Epithelial cell of umbilical artery (primary cell): ENCODE data around the gene PHLDB3. TPM values are rescaled to one million over a fixed set of nuclear protein-coding genes. Genes with fewer than 3 reads are reported as not detected.

Experiments
- total RNA-seq: library from RNA; depleted of rRNA; stranded (reverse); fragments of >200 nt; gene quantifications from 2 replicates; pipeline ENCODE4 v1.2.3, GENCODE V29; 2014

The PHLDB3 gene
- total RNA-seq, result 8.8 and 9.1 TPM in 2 replicates

DNA sequence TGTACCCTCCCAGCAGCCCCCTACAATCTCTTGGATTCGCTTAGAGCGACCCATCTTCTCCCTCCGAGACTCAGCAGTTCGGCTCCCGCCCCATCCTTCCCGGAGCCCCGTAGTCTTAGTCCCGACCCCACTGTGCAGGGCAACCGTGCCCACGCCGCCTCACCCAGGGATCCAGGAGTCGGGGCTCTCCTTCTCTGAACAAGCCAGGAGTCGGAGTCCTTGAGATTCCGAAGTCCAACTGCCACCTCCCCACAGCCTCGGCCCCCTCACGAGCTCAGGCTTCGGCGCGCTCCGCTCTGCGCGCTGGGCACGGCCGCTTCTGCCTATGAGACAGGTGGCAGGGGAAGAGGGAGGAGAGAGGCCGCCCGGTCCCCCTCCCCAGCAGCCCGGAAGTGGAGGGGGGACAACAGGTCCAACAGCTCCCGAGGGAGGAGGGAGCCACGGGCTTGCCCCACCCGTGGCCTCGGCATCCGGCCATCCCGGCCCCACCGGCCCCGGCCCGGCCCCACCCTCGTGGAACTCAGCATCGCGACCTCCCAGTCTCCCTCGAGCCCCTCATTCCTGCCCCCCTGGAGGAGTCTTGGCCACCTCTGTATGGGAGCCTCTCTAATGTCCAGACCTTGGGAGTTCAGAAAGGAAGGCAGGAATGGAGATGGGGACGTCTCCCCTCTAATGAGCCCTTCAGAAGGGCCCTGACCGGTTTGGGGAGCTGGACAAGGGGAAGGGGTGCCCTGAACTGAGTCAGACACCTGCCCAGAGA lies at the start of gene PHLDB3:
PHLDB3 (minus strand) TSS at position 321 of the 760 bp plus-strand sequence. CDS start 628 bp downstream, outside the sequence.

DNA sequence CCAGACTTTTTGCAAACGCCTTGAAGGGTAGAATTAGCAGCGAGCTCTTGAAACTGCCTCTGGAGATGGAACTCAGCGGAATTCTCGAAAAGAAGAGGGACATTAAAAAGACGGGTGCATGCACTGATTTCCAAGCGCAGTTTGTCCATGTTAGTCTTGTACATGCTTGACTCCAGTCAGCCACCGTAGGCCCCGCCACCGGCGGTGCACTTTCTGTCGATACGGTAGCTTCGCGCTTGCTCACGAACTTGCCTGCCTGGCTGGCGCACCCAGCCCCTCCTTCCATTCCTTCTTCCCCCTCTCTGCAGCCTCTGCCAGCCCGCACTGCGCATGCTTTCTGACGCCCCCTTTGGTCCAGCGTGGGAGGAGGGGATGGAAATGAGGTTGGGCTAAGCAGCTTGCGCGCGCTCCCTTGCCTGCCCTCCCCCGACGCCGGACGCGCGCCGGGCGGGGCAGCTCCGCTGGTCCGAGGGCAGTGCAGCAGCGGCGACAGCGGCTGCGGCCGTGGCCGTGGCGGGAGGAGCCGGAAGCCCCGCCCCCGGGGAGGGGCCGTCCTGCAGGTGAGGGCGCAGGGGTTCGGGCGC lies 28.5 kb upstream of the PHLDB3 start, which contains the start of gene ZNF575:
ZNF575 (plus strand) TSS at position 227 of the 584 bp plus-strand sequence. CDS start 1,235 bp downstream, outside the sequence.

DNA sequence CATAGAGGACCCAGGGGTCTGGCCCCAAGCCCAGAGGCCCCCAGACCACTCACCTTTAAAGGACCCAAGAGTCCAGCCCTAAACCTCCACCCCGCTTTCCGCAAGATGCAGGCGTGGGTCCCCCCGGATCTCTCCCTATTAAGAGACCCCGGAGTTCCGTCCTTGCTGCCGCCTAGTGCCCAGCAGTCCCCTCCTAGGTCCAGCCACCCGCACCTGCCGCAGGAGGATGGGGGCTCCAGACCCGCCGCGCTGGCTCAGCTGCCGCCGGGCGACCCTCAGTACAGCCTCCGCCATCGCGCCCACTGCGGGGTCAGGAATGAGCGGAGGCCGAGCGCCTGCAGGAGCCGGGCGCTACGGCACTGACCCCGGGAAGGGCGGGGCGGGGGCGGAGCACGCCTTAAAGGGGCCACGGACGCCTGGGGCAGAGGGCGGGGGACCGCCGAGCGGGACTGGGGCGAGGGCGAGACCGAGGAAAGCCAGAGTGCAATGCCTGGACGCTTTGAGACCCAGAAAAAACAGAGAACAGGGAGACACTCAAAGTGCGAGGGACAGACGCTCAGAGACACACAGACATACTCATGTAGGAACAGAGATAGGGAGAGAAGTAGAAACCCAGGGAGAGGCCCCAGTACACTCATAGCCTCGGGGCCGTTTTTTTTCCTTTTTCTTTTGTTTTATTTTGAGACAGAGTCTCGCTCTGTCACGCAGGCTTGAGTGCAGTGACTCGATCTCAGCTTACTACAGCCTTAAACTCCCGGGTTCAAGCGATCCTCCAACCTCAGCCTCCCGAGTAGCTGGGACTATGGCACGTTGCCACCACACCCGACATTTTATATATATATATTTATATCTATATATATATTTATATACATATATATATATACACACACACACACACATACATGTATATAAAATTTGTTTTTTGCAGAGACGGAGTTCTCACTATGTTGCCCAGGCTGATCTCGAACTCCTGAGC lies 22.6 kb upstream of the PHLDB3 start, which contains the start of gene ETHE1:
ETHE1 (minus strand) TSS at position 318 of the 976 bp plus-strand sequence; CDS start at position 294, 24 bp downstream.

DNA sequence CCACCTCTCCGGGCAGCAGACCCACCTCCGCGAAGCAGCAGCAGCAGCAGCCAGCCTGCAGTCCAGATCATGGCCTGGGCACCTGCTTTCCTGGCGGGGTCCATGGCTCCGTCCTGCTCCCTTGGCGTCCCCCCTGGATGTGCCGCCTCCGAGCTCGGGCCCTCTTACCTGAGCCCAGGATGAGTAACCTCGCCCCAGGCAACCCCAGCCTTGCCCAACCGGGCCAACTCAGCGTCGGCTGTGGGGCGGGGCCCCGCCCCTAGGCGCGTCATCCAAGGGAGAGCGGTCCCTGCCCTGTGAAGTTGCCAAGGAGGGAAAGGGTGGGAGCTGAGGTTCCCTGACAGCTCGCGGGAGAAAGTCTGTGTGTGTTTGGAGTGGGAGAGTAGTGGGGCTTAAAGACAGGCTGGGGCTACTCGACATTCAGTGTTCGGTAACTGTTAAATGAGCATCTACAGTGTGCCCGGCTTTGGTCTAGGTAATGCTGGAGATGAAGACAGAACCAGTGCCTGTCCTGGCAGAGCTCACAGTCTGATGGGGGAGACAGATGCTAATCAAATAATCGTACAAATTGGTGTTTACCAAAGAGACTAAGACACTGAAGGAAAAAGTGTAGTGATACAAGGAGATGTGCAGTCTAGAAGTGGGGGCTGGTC lies 39.0 kb downstream of the PHLDB3 start, which contains the start of gene LYPD3:
LYPD3 (minus strand) TSS at position 141 of the 653 bp plus-strand sequence; CDS start at position 104, 37 bp downstream.

Other genes with a start within 250 kb of the PHLDB3 start
- gene PSG9, start 235.2 kb downstream of the PHLDB3 start, total RNA-seq, result not detected in 2 replicates
- gene CD177, start 151.1 kb downstream of the PHLDB3 start, total RNA-seq, result not detected in 2 replicates
- gene TEX101, start 89.9 kb downstream of the PHLDB3 start, total RNA-seq, result not detected in 2 replicates
- gene LYPD3, start 39.1 kb downstream of the PHLDB3 start, total RNA-seq, result not detected in 2 replicates
- 55.8 and 114 TPM in 2 replicates for gene ETHE1, start 22.5 kb upstream of the PHLDB3 start, total RNA-seq
- gene ZNF575, start 28.4 kb upstream of the PHLDB3 start, total RNA-seq, result not detected in 2 replicates
- gene XRCC1, start 70.8 kb upstream of the PHLDB3 start, total RNA-seq, result 16.2 and 17.2 TPM in 2 replicates
- gene PINLYP, start 71.1 kb upstream of the PHLDB3 start, total RNA-seq, result 0.15 and 0.97 TPM in 2 replicates
- 23.1 and 28.3 TPM in 2 replicates for gene IRGQ, start 91.4 kb upstream of the PHLDB3 start, total RNA-seq
- gene ZNF576, start 91.8 kb upstream of the PHLDB3 start, total RNA-seq, result 15.3 and 27.2 TPM in 2 replicates
- gene SRRM5, start 107.3 kb upstream of the PHLDB3 start, total RNA-seq, result not detected in 2 replicates
- gene ZNF428, start 114.9 kb upstream of the PHLDB3 start, total RNA-seq, result 50.7 and 51.7 TPM in 2 replicates
- gene CADM4, start 135.1 kb upstream of the PHLDB3 start, total RNA-seq, result 3.0 and 3.2 TPM in 2 replicates
- gene PLAUR, start 165.4 kb upstream of the PHLDB3 start, total RNA-seq, result 54.9 and 91.9 TPM in 2 replicates
- not detected in 2 replicates for gene IRGC, start 211.3 kb upstream of the PHLDB3 start, total RNA-seq